CD4-positive, alpha-beta T cell treated with Interleukin-17A for 4 hours (primary cell): ENCODE measurements around the gene SDK1.

ENCODE experiments used
- DNase-seq: peaks from one replicate; pipeline ENCODE4 v3.0.0-alpha.2; 2020; ENCODE audit warnings: mixed read lengths

The SDK1 gene

DNA sequence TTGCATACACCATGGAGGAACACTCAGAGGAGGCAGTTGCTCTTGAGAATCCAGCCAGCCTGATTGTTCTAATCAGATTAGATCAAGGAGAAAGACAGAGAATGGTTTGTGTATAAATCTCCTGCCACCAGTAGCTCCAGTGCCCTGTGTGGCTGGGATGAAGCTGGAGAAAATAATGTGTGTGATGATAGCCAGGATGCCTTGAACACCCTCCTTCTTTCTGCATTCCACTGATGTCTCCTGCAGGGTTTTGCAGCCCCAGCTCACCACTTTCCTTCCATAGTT lies 766.4 kb downstream of the SDK1 start:
- DNase-seq = no peak

- DNase-seq = no peak
These were observed 766.8 kb downstream of the SDK1 start for GRCh38 chr7:4067874-4068273.

DNA sequence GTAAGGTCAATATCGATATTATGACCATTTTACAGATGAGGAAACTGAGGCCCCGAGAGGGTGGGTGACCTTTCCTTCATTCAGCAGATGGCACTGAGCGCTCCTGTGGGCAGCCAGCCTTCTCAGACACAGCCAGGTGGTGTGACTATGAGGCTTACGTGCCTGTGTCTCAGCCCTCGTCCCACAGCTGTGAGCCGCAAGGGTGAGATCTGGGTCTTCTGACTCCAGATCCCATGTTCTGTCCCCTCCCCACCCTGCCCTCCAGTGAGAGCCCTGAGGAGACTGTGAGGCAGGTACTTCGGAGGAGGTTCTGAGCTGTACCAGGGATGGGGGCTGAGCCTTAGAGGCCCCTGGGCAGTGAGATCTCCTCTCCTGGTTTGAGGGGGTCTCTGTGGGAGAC lies 767.2 kb downstream of the SDK1 start:
- DNase-seq = no peak

GRCh38 chr7:4069268-4070095 lies 768.4 kb downstream of the SDK1 start:
- no peak for DNase-seq

GRCh38 chr7:4070214-4070613 lies 769.2 kb downstream of the SDK1 start:
- DNase-seq = no peak

DNA sequence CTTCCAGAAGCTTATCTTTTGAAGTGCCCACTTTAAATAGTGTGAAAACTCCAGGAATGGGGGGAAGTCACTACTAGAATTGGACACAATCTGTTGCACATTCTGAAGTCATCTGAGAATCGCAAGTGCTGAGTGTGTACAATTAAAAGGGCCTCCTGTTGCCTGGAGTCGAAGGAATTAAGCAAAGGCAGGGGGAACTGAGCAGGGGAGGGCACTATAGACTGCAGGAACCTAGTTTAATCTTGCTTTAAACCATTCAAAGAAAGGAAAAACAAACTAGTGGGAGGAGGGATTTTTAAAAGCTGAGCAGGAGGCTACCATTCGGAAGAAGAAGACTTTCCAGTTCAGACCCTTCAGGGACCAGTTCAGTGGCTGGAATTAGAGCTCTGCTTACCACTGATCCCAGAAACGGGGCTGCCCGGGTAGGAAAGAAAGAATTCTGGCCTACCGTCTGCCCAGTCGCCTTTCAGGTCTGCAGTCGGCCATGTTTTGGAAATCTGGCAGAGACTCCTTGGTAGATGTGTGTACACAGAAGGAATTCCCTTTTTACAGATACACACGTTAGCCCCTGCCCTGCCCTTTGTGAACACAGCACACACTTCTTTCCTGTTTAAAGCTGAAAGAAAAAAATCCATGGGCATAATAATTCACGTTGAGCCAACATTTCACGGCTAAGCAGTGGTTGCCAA lies 770.5 kb downstream of the SDK1 start:
- DNase-seq = no peak

DNA sequence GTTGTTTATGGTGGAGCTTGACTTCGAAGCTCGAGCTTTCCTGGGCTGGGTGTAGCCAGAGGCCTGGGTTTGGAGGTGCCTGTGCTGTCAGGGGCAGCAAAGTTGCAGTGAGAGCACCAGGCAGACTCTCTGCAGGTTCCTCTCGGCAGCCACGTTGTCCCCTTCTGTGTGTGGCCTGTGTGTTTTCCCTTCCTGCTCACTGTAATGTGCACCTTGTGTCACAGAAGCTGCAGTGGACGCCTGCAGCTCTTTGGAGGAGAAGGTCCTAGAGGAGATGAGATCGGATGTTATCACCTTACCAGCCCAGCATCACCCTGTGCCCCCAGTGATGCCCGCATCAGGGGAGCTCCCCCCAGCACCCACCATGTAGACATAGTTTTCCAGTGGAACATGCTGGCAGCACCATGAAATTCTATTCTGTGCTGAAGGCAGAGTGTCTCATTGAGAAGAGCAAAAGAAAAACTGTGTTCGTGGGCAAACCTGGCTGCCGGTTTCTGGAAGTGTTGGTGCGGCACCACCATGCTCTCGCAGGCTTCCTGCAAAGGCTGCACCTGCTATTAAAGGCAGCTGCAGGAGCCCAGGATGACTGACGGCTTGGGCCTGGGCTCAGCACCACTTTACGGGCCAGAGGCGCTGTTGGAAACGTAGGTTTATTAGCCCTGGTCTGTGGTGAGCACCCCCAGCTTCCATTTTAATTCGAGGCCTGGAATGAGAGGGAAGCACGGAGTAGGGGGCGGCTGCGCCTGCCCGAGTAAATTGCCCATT lies 771.3 kb downstream of the SDK1 start:
- DNase-seq = no peak

DNA sequence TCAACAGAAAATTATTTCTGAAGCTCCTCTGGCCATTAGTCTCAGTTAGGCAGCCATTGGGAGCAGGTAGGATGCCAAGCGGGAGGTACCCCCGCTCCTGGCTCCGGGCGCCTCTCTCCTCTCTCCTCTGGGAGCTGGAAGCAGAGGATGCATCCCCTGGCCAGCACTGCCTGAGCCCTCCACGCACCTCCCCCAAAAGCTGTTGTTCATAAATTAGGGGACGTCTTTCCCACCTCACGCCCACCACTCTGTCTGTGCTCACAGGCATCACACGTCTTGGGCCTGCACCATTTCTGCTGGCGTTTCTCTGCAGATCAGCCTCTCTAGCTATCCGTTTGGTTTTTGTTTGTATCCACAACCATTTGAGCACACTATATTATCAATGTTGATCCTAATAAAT lies 772.0 kb downstream of the SDK1 start:
- no peak for DNase-seq

- DNase-seq = no peak
These were observed 772.7 kb downstream of the SDK1 start for GRCh38 chr7:4073750-4074149.

DNA sequence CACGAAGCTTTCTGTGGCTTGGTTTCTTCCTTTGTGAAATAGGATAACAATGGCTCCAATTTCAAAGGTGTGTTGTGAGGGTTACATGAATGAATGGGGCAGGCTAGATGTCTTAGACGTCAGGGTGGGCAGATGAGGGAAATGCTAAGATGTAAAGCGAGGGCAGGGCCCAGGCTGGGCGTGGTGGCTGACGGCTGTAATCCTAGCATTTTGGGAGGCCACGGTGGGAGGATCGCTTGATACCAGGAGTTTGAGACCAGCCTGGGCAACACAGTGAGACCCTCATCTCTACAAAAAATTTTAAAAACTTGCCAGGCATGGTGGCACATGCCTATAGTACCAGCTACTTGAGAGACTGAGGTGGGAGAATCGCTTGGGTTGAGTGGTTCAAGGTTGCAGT lies 773.4 kb downstream of the SDK1 start:
- DNase-seq = no peak

DNA sequence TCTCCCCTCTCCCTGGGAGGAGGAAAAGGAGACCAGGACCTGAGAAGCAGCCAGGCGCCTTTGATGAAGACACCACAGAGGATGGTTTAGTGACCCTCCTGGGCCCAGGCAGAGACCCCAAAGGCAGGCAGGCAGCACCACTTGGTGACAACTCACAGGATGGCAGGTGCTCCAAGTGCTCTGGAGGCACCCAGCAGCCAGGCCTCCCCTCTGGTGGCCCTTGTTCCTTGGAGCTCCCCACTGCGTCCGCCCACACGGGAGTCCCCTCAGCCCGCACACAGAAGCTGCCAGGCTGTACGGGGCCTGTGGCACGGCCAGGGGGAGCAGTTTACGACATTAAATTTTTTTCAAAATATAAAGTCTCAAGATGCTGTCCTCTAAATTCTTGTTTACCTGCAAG lies 773.9 kb downstream of the SDK1 start:
- DNase-seq = no peak

- DNase-seq = no peak
These were observed 775.7 kb downstream of the SDK1 start for GRCh38 chr7:4076701-4077294.

DNA sequence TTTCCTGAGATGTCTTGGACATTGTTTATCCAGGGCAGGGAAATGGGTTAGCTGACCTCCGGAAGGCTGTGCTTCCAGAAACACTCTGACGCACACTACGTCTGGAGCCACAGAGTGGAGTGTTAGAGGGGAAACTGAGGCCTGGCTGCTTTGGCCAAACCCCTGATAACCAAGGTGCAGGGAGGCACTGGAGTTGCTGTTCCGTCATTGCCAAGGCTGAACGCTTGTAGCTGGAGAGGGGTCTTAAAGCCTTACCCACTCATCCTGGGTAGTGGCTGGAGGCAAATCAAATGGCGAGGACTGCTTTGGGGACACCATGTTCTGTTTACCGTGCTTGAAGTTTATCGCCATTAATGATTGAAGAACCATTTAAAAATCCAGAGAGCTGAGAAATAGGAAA lies 776.9 kb downstream of the SDK1 start:
- no peak for DNase-seq

DNA sequence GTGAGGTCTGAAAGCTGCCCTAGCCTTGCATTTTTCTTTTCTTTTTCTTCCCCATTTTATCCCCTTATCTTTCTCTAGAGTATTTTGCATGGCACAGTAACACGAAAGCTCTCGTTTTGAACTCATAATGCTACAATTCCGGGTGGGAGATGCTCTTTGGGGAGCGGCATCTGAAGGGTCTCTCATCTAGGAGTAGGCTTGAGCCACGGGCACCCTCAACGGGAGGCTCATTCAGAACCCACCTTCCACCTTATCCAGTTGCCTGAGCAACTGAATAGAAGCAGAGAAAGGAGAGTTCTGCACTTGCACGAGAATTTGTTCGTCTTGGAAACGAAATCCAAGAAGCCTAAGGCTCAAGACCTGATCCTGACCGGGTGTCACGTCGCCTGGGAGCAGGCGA lies 777.5 kb downstream of the SDK1 start:
- no peak for DNase-seq

- DNase-seq = no peak
These were observed 778.3 kb downstream of the SDK1 start for GRCh38 chr7:4079366-4079765.

DNA sequence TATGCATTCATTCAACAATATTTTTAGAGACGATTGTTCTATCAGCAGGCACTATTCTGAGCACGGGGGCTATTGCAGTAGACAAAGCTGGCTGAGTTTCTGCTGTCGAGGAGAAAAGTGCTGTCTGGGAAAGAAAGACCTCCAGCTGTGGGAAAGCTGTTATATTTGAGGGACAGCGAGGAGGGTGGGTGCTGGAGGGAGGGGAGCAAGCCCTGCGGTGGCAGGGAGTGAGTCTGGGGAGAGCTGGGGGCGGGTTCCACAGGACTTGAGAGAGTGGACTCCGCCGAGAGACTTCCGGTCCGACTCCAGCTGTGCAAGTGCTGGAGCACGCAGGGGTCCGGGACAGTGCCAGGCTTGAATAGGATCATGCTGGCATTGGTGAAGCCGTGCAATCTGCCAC lies 778.9 kb downstream of the SDK1 start:
- DNase-seq = no peak

DNA sequence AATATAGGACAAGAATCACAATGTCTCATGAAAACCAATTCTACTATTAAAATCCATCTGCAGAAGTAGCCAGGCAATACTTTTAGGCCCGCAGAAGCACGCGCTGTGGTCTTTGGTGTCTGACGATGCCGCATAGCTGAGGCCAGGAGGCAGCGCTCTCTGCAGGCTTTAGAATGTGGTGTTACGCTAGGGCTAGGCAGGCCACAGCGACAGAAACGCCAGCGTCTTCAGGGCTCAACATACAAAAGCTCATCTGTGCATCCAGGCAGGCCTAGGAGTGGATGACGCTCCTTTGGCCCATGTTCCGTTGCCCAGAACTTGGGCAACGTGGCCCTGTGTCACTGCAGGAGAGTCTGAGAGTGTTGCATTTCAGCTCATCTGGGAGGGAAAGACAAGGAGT lies 779.9 kb downstream of the SDK1 start:
- DNase-seq = no peak

GRCh38 chr7:4083513-4083912 lies 782.5 kb downstream of the SDK1 start:
- DNase-seq = no peak

DNA sequence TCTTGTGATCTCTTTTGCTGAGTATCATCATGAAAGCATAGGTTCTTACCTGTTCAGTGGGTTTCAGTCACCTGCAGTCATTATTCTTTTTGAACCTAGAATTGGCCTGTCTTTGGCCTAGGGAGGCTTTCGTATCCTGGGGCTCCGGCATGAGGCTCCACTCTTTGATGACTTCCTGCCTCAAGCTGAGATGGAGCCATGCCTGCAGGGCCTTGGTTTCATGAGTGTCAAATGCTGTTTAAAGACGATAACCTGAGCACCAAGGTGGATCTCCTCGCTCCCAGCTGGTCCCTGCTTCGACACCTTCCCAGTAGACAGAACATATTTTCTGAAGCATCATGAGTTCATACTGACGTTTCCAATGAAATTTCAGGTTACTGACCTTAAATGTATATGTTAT lies 783.2 kb downstream of the SDK1 start:
- no peak for DNase-seq

- no peak for DNase-seq
These were observed 785.1 kb downstream of the SDK1 start for GRCh38 chr7:4085937-4086691.

- no peak for DNase-seq
These were observed 785.7 kb downstream of the SDK1 start for GRCh38 chr7:4086723-4087122.

DNA sequence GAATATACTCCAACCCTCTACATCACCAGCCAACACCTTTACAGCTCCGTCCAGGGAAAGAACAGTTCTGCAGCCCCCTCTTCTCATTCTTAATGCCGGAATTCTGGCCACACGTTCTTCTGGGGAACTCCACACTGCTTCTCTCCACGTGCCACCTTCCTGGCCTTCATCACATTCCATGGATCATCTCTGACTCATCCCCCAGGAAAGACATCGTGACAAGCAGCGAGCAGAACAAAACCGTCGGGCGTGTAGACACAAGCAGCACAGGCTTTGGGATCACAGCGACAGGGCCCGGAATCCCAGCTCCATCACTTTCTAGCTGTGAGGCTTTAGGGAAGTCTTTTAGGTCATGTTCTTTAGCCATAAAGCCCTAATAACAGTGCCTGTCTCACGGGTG lies 790.7 kb downstream of the SDK1 start:
- DNase-seq = no peak

- DNase-seq = no peak
These were observed 792.0 kb downstream of the SDK1 start for GRCh38 chr7:4093035-4093434.
